SK-N-SH (cell line): ENCODE results near the gene JMJD7. TPM values are rescaled to one million over a fixed set of nuclear protein-coding genes. Genes with fewer than 3 reads are reported as not detected.

Experiments
- CTCF ChIA-PET: fragments of 300-600, 350-600 bp; formaldehyde crosslinking; extraction: SDS; loops from one replicate; lab custom pipeline; 2021; lab: Yijun Ruan, JAX
- POLR2A ChIA-PET: fragments of 350-600 bp; sonication (Branson Sonifier 250); formaldehyde crosslinking; extraction: SDS; loops from one replicate; lab custom pipeline; 2020; ENCODE audit warnings: antibody characterized with exemption, inconsistent platforms; lab: Yijun Ruan, JAX
- DNase-seq: peaks from one replicate; pipeline ENCODE4 v3.0.0; 2012
- H2AFZ ChIP-seq: fragments of 200-600 bp; sonication (generic); 2 replicates; pipeline ENCODE4 v1.8.1; 2016; ENCODE audit warnings: antibody characterized with exemption, mild to moderate bottlenecking, low read depth
- H3F3A ChIP-seq: fragments of 200-600 bp; sonication (generic); replicated peaks from 2 replicates; pipeline ENCODE3; 2016; ENCODE audit warnings: antibody characterized with exemption, mild to moderate bottlenecking; ENCODE audit not compliant: insufficient read depth
- H3K27ac ChIP-seq, 2 experiments: fragments of 200-500 bp in 1 of 2; fragments of 200-600 bp in 1 of 2; sonication (Bioruptor generic) in 1 of 2; sonication (generic), shearing (Covaris generic) in 1 of 2; 2 replicates each; pipeline versions ENCODE4 v1.5.1 to v1.6.1; 2014 to 2016; ENCODE audit warnings: low read depth in 2 of 2, inconsistent platforms in 1 of 2, low read length in 1 of 2, mild to moderate bottlenecking in 1 of 2, mixed read lengths in 1 of 2
- H3K27me3 ChIP-seq: fragments of 200-600 bp; sonication (generic), shearing (Covaris generic); 2 replicates; pipeline ENCODE4 v1.6.1; 2016; ENCODE audit warnings: mixed run types; ENCODE audit not compliant: insufficient read depth
- H3K36me3 ChIP-seq, 2 experiments: fragments of 200-500 bp in 1 of 2; fragments of 200-600 bp in 1 of 2; sonication (Bioruptor generic) in 1 of 2; sonication (generic) in 1 of 2; replicated peaks in 1 of 2; 2 replicates each; pipeline versions ENCODE3 to v1.5.1; 2014 to 2016; ENCODE audit warnings: low read length in 1 of 2, mild to moderate bottlenecking in 1 of 2; ENCODE audit not compliant: insufficient read depth in 2 of 2, control insufficient read depth in 1 of 2
- H3K4me1 ChIP-seq, 2 experiments: fragments of 200-500 bp in 1 of 2; fragments of 200-600 bp in 1 of 2; sonication (Bioruptor generic) in 1 of 2; sonication (generic), shearing (Covaris generic) in 1 of 2; 2 replicates each; pipeline versions ENCODE4 v1.5.1 to v1.6.1; 2014 to 2016; ENCODE audit warnings: low read depth in 1 of 2, low read length in 1 of 2, mixed run types in 1 of 2; ENCODE audit not compliant: insufficient read depth in 2 of 2, control insufficient read depth in 1 of 2
- H3K4me2 ChIP-seq: fragments of 200-600 bp; sonication (generic), shearing (Covaris generic); 2 replicates; pipeline ENCODE4 v1.6.1; 2017; ENCODE audit warnings: mixed run types
- H3K4me3 ChIP-seq, 2 experiments: fragments of 200-500 bp in 1 of 2; fragments of 200-600 bp in 1 of 2; sonication (Bioruptor generic) in 1 of 2; sonication (generic), shearing (Covaris generic) in 1 of 2; 2 replicates each; pipeline versions ENCODE4 v1.5.1 to v1.8.1; 2014 to 2016; ENCODE audit warnings: low read depth in 2 of 2, inconsistent platforms in 1 of 2, low read length in 1 of 2, mild to moderate bottlenecking in 1 of 2, mixed read lengths in 1 of 2, moderate library complexity in 1 of 2
- H3K79me2 ChIP-seq: fragments of 200-600 bp; sonication (generic); 2 replicates; pipeline ENCODE4 v1.8.1; 2017; ENCODE audit warnings: mild to moderate bottlenecking; ENCODE audit not compliant: insufficient read depth
- H3K9ac ChIP-seq: fragments of 200-600 bp; sonication (generic); 2 replicates; pipeline ENCODE4 v1.6.1; 2017; ENCODE audit warnings: mixed run types
- H3K9me2 ChIP-seq: fragments of 200-600 bp; sonication (generic); 2 replicates; pipeline ENCODE4 v1.6.1; 2017; ENCODE audit warnings: mixed run types
- H3K9me3 ChIP-seq: fragments of 200-600 bp; sonication (generic); 2 replicates; pipeline ENCODE4 v1.6.1; 2017; ENCODE audit warnings: mixed run types, mild to moderate bottlenecking, moderate library complexity
- H4K20me1 ChIP-seq: fragments of 200-600 bp; sonication (generic); 2 replicates; pipeline ENCODE4 v1.6.1; 2017; ENCODE audit warnings: mild to moderate bottlenecking, mixed run types; ENCODE audit not compliant: insufficient read depth
- CHD2 ChIP-seq: fragments of 150-350 bp; IDR thresholded peaks from 2 replicates; pipeline ENCODE4 v1.6.1; 2018; ENCODE audit warnings: low read length; ENCODE audit not compliant: partially characterized antibody
- ELF1 ChIP-seq: IDR thresholded peaks from 2 replicates; pipeline ENCODE4 v1.4.0; 2012
- EP300 ChIP-seq, 2 experiments: IDR thresholded peaks; 2 replicates each; pipeline versions ENCODE4 v1.4.0 to v1.6.1; 2012; ENCODE audit warnings: borderline replicate concordance in 1 of 2, low read depth in 1 of 2, low read length in 1 of 2
- EZH2phosphoT487 ChIP-seq: fragments of 200-600 bp; sonication (generic); IDR thresholded peaks from 2 replicates; pipeline ENCODE4 v1.6.1; 2017; ENCODE audit warnings: low read depth, mixed run types, mild to moderate bottlenecking, antibody characterized with exemption, moderate library complexity, borderline replicate concordance
- FOSL2 ChIP-seq: IDR thresholded peaks from 2 replicates; pipeline ENCODE4 v1.4.0; 2012; ENCODE audit warnings: low read depth, mild to moderate bottlenecking, moderate library complexity, borderline replicate concordance
- FOXJ3 ChIP-seq: sonication (generic); formaldehyde crosslinking; IDR thresholded peaks from 2 replicates; pipeline ENCODE4 v1.5.1; 2020; ENCODE audit warnings: mild to moderate bottlenecking, missing genetic modification reagents
- FOXM1 ChIP-seq: IDR thresholded peaks from 2 replicates; pipeline ENCODE4 v1.4.0; 2012; ENCODE audit warnings: low read depth, mild to moderate bottlenecking
- GABPA ChIP-seq: IDR thresholded peaks from 2 replicates; pipeline ENCODE4 v1.4.0; 2012; ENCODE audit warnings: low read depth, mild to moderate bottlenecking
- GATA2 ChIP-seq: sonication (generic); formaldehyde crosslinking; IDR thresholded peaks from 2 replicates; pipeline ENCODE4 v1.5.0; 2020; ENCODE audit warnings: mild to moderate bottlenecking, missing genetic modification reagents
- JUND ChIP-seq: IDR thresholded peaks from 2 replicates; pipeline ENCODE4 v1.4.0; 2012
- MEF2A ChIP-seq: IDR thresholded peaks from 2 replicates; pipeline ENCODE4 v1.4.0; 2012; ENCODE audit warnings: low read depth, borderline replicate concordance
- MXI1 ChIP-seq: IDR thresholded peaks from 2 replicates; pipeline ENCODE4 v1.6.1; 2012; ENCODE audit warnings: mild to moderate bottlenecking, low read depth, low read length, improper control_type of control experiment
- NRF1 ChIP-seq: IDR thresholded peaks from 2 replicates; pipeline ENCODE4 v1.6.1; 2012; ENCODE audit warnings: low read depth, mild to moderate bottlenecking, low read length
- POLR2AphosphoS5 ChIP-seq: IDR thresholded peaks from 2 replicates; pipeline ENCODE4 v1.6.1; 2012; ENCODE audit warnings: low read depth, low read length
- RAD21 ChIP-seq: IDR thresholded peaks from 2 replicates; pipeline ENCODE4 v1.6.1; 2012; ENCODE audit warnings: mild to moderate bottlenecking, low read length
- RCOR1 ChIP-seq: fragments of 150-350 bp; IDR thresholded peaks from 2 replicates; pipeline ENCODE4 v1.6.1; 2017; ENCODE audit warnings: antibody characterized with exemption, low read length
- RFX5 ChIP-seq: IDR thresholded peaks from 2 replicates; pipeline ENCODE4 v1.6.1; 2012; ENCODE audit warnings: mild to moderate bottlenecking, improper control_type of control experiment, low read length
- RXRA ChIP-seq: IDR thresholded peaks from 2 replicates; pipeline ENCODE4 v1.4.0; 2012; ENCODE audit warnings: low read depth, mild to moderate bottlenecking, borderline replicate concordance
- SIN3A ChIP-seq: IDR thresholded peaks from 2 replicates; pipeline ENCODE4 v1.6.1; 2012; ENCODE audit warnings: low read depth, mild to moderate bottlenecking, low read length, moderate library complexity, borderline replicate concordance
- TCF12 ChIP-seq: IDR thresholded peaks from 2 replicates; pipeline ENCODE4 v1.4.0; 2012
- TEAD4 ChIP-seq: IDR thresholded peaks from 2 replicates; pipeline ENCODE4 v1.4.0; 2012; ENCODE audit warnings: mild to moderate bottlenecking, borderline replicate concordance; ENCODE audit not compliant: insufficient read depth
- USF1 ChIP-seq: IDR thresholded peaks from 2 replicates; pipeline ENCODE4 v1.4.0; 2012; ENCODE audit warnings: low read depth, borderline replicate concordance
- USF2 ChIP-seq: fragments of 150-350 bp; IDR thresholded peaks from 2 replicates; pipeline ENCODE4 v1.6.1; 2017; ENCODE audit warnings: antibody characterized with exemption, low read length, low read depth, borderline replicate concordance
- WGBS: methylation state at CpG from one replicate; pipeline ENCODE4 v1.1.6; 2017; ENCODE audit warnings: low lambda C conversion rate; 5-methylcytosine and 5-hydroxymethylcytosine counted together
- polyA plus RNA-seq, 3 experiments: library from polyadenylated mRNA; depleted of rRNA; stranded (reverse); fragments of >200 nt; gene quantifications; 2 replicates each; pipeline ENCODE4 v1.2.3, GENCODE V29; 2012
- TF ChIP-seq, protein P1 (sequence below): fragments of 150-350 bp; IDR thresholded peaks from 2 replicates; pipeline ENCODE4 v1.6.1; 2016; ENCODE audit warnings: mild to moderate bottlenecking, low read depth, low read length
- TF ChIP-seq, protein P2 (sequence below): IDR thresholded peaks from 2 replicates; pipeline ENCODE4; 2012

Gene JMJD7
- polyA plus RNA-seq, 1 of the 3 experiments (the other 2 are of a cell fraction) = 6.5 TPM

- H3K79me2 ChIP-seq = no peaks in the 10 kb centered on the region
- CTCF ChIA-PET = interaction anchor here (1.7 to 4.3 kb wide), 2 partner anchors 87 to 214 kb away, joined by 5 to 17 read pairs; no protein-coding TSS in a partner anchor
Measured at GRCh38 chr15:41817327-41817726, 10.6 kb upstream of the JMJD7 start.

DNA sequence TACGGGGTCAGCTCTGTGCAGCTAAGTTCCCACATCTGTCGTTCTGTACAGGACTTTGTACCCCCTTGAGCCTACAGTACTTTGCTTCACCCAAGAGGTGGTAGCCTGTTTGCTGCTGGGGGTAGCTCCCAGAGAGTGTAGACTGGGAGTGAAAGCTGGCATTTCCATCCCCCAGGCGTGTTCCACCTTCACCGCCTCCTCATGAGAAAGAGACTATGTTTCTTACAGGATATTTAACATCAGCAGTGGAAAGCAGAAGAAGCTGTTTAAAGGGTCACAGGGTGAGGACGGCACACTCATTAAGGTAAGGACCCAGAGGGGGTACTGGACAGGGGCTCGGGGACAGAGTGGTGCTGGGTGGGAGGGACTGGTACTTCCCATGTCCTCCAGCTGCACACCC is 10.1 kb upstream of the JMJD7 start:
- no peak for DNase-seq
- TF ChIP-seq SIN3A = no peak
- no peak for TF ChIP-seq USF2
- no peak for TF ChIP-seq POLR2AphosphoS5
- TF ChIP-seq GATA2 (CRISPR knock-in tag) = no peak
- TF ChIP-seq, protein P1, sequence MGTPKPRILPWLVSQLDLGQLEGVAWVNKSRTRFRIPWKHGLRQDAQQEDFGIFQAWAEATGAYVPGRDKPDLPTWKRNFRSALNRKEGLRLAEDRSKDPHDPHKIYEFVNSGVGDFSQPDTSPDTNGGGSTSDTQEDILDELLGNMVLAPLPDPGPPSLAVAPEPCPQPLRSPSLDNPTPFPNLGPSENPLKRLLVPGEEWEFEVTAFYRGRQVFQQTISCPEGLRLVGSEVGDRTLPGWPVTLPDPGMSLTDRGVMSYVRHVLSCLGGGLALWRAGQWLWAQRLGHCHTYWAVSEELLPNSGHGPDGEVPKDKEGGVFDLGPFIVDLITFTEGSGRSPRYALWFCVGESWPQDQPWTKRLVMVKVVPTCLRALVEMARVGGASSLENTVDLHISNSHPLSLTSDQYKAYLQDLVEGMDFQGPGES = no peak
- TF ChIP-seq USF1 = no peak
- no peak for TF ChIP-seq GABPA
- TF ChIP-seq MXI1 = no peak
- no peak for TF ChIP-seq ELF1
- TF ChIP-seq EZH2phosphoT487 = no peak
- TF ChIP-seq FOSL2 = no peak
- TF ChIP-seq NRF1 = no peak
- no peak for TF ChIP-seq RCOR1
- no peak for TF ChIP-seq MEF2A
- H3K27me3 ChIP-seq = no peaks in the 10 kb centered on the region
- no peaks in the 10 kb centered on the region for H3K4me1 ChIP-seq
- H3K9me3 ChIP-seq = no peaks in the 10 kb centered on the region
- ChIA-PET POLR2A (no interaction called here), CTCF (interaction anchor here (1.1 to 4.3 kb wide), 3 partner anchors 45 to 214 kb away, joined by 3 to 17 read pairs (median 5); no protein-coding TSS in a partner anchor)
- peaks cover 0 to 71% of the 10 kb centered on the region in 2 experiments for H3K36me3 ChIP-seq
- H2AFZ ChIP-seq = no peak overlapping the region
- H3K9me2 ChIP-seq = no peaks in the 10 kb centered on the region
- H3K4me3 ChIP-seq = no peak overlapping the region
- no peak overlapping the region for H3K4me2 ChIP-seq
- H4K20me1 ChIP-seq = no peaks in the 10 kb centered on the region
- no peaks in the 10 kb centered on the region for H3F3A ChIP-seq
- no peak overlapping the region for H3K9ac ChIP-seq
- 90% methylated on average over 6 of the region's 6 CpGs for WGBS
- no peak overlapping the region for H3K27ac ChIP-seq
- no peaks in the 10 kb centered on the region for H3K79me2 ChIP-seq

More at GRCh38 chr15:41817327-41817726, 10.6 kb upstream of the JMJD7 start:
- Histone ChIP-seq H3K9me2 (no peaks in the 10 kb centered on the region), H3K4me1 (no peaks in the 10 kb centered on the region), H3F3A (no peaks in the 10 kb centered on the region), H3K4me2 (no peak overlapping the region), H3K27me3 (no peaks in the 10 kb centered on the region), H3K4me3 (no peak overlapping the region), H3K27ac (no peak overlapping the region), H2AFZ (no peak overlapping the region), H3K36me3 (peaks cover 0 to 72% of the 10 kb centered on the region in 2 experiments), H4K20me1 (no peaks in the 10 kb centered on the region), H3K9ac (no peak overlapping the region), H3K9me3 (no peaks in the 10 kb centered on the region)
- WGBS = 96% methylated on average over 8 of the region's 14 CpGs
- POLR2A ChIA-PET = no interaction called here
- TF ChIP-seq RXRA (no peak), RAD21 (no peak), NRF1 (no peak), FOXM1 (no peak), USF1 (no peak), JUND (no peak), RFX5 (no peak), MXI1 (no peak), FOXJ3 (CRISPR knock-in tag) (no peak), FOSL2 (no peak), EP300 (IDR thresholded peaks at IDR 0.05; ENCODE audit: borderline replicate concordance in 1 of 2, low read depth in 1 of 2, low read length in 1 of 2) (no peak), ELF1 (no peak), CHD2 (no peak), TEAD4 (no peak), TCF12 (no peak)
- TF ChIP-seq, protein P2, sequence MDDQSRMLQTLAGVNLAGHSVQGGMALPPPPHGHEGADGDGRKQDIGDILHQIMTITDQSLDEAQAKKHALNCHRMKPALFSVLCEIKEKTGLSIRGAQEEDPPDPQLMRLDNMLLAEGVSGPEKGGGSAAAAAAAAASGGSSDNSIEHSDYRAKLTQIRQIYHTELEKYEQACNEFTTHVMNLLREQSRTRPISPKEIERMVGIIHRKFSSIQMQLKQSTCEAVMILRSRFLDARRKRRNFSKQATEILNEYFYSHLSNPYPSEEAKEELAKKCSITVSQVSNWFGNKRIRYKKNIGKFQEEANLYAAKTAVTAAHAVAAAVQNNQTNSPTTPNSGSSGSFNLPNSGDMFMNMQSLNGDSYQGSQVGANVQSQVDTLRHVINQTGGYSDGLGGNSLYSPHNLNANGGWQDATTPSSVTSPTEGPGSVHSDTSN = no peak
- DNase-seq = no peak
